DOHH2 (cell line): ENCODE measurements around the gene ZFHX3.

Source experiments
- H3F3A ChIP-seq: fragments of 200-600 bp; sonication (generic), shearing (Covaris generic); 2 replicates; pipeline ENCODE4 v1.6.0; 2016; ENCODE audit warnings: antibody characterized with exemption, mild to moderate bottlenecking; ENCODE audit not compliant: control insufficient read depth, insufficient read depth
- H3K27ac ChIP-seq: fragments of 200-600 bp; sonication (generic); 2 replicates; pipeline ENCODE4 v1.5.1; 2014; ENCODE audit warnings: low read depth, mild to moderate bottlenecking, low read length, moderate library complexity
- H3K27me3 ChIP-seq: fragments of 200-600 bp; sonication (generic); 2 replicates; pipeline ENCODE4 v1.6.1; 2014; ENCODE audit warnings: mild to moderate bottlenecking, low read length, mixed read lengths; ENCODE audit not compliant: control insufficient read depth
- H3K36me3 ChIP-seq: fragments of 200-600 bp; sonication (generic); 2 replicates; pipeline ENCODE4 v1.6.1; 2014; ENCODE audit warnings: mild to moderate bottlenecking, low read length, moderate library complexity, mixed read lengths; ENCODE audit not compliant: control insufficient read depth
- H3K4me1 ChIP-seq: fragments of 200-600 bp; sonication (generic); 2 replicates; pipeline ENCODE4 v1.6.1; 2014; ENCODE audit warnings: mild to moderate bottlenecking, low read length, mixed read lengths; ENCODE audit not compliant: control insufficient read depth
- H3K4me2 ChIP-seq: fragments of 200-600 bp; sonication (generic); 2 replicates; pipeline ENCODE4 v1.6.0; 2014; ENCODE audit warnings: mild to moderate bottlenecking, low read length, moderate library complexity
- H3K4me3 ChIP-seq: fragments of 200-600 bp; sonication (generic); 2 replicates; pipeline ENCODE4 v1.5.1; 2014; ENCODE audit warnings: mild to moderate bottlenecking, low read length, mixed read lengths
- H3K79me2 ChIP-seq: fragments of 200-600 bp; sonication (generic); 2 replicates; pipeline ENCODE4 v1.6.1; 2014; ENCODE audit warnings: mild to moderate bottlenecking, low read length, mixed read lengths; ENCODE audit not compliant: control insufficient read depth
- H3K9me2 ChIP-seq: fragments of 200-600 bp; sonication (generic); replicated peaks from 2 replicates; pipeline ENCODE4 v1.6.1; 2014; ENCODE audit warnings: mild to moderate bottlenecking, low read length, mixed read lengths; ENCODE audit not compliant: control insufficient read depth
- H3K9me3 ChIP-seq: fragments of 200-600 bp; sonication (generic); 2 replicates; pipeline ENCODE4 v1.6.1; 2014; ENCODE audit warnings: antibody characterized with exemption, low read length, mixed read lengths; ENCODE audit not compliant: control insufficient read depth, insufficient read depth
- H4K20me1 ChIP-seq: fragments of 200-600 bp; sonication (generic); 2 replicates; pipeline ENCODE4 v1.6.0; 2014; ENCODE audit warnings: low read depth, mild to moderate bottlenecking, antibody characterized with exemption, low read length, moderate library complexity; ENCODE audit not compliant: control insufficient read depth, insufficient read depth
- CTCF ChIP-seq: fragments of 200-600 bp; sonication (generic); IDR thresholded peaks from one replicate; pipeline ENCODE4 v1.5.1; 2014; ENCODE audit warnings: antibody characterized with exemption, mild to moderate bottlenecking, low read depth, low read length; ENCODE audit not compliant: poor library complexity, severe bottlenecking
- EZH2phosphoT487 ChIP-seq: fragments of 200-600 bp; sonication (generic); IDR thresholded peaks from 2 replicates; pipeline ENCODE4 v1.6.1; 2017; ENCODE audit warnings: borderline replicate concordance, mild to moderate bottlenecking, antibody characterized with exemption, low read length, moderate library complexity, mixed read lengths

ZFHX3 gene

GRCh38 chr16:72793017-72793416 lies 254.9 kb downstream of the ZFHX3 start:
- Histone ChIP-seq H3K4me1 (no peaks in the 10 kb centered on the region), H3K79me2 (no peaks in the 10 kb centered on the region), H3K4me3 (no peak overlapping the region), H4K20me1 (no peaks in the 10 kb centered on the region), H3K27me3 (no peaks in the 10 kb centered on the region), H3K36me3 (peaks cover 5% of the 10 kb centered on the region; the same call in 1 of the 2 replicates), H3K9me3 (no peaks in the 10 kb centered on the region), H3K9me2 (no peaks in the 10 kb centered on the region), H3F3A (no peaks in the 10 kb centered on the region), H3K27ac (no peak overlapping the region), H3K4me2 (no peak overlapping the region)
- no peak for TF ChIP-seq EZH2phosphoT487

- Histone ChIP-seq H4K20me1 (no peaks in the 10 kb centered on the region), H3K4me3 (no peak overlapping the region), H3F3A (no peaks in the 10 kb centered on the region), H3K79me2 (no peaks in the 10 kb centered on the region), H3K36me3 (no peaks in the 10 kb centered on the region; the same call in 1 of the 2 replicates), H3K27ac (no peak overlapping the region), H3K4me1 (no peaks in the 10 kb centered on the region), H3K4me2 (no peak overlapping the region), H3K9me2 (no peaks in the 10 kb centered on the region), H3K9me3 (no peaks in the 10 kb centered on the region), H3K27me3 (no peaks in the 10 kb centered on the region)
- TF ChIP-seq EZH2phosphoT487 = no peak
- no peak for TF ChIP-seq CTCF
Measured at GRCh38 chr16:72791786-72792185, 256.1 kb downstream of the ZFHX3 start.

- no peaks in the 10 kb centered on the region; the same call in 1 of the 2 replicates for H3K36me3 ChIP-seq
- no peak overlapping the region for H3K4me2 ChIP-seq
- no peaks in the 10 kb centered on the region for H3K9me2 ChIP-seq
- H3K27ac ChIP-seq = no peak overlapping the region
- no peaks in the 10 kb centered on the region for H3K4me1 ChIP-seq
- H3K4me3 ChIP-seq = no peak overlapping the region
- H3F3A ChIP-seq = no peaks in the 10 kb centered on the region
- no peaks in the 10 kb centered on the region for H4K20me1 ChIP-seq
- TF ChIP-seq EZH2phosphoT487 (no peak), CTCF (no peak)
- H3K9me3 ChIP-seq = no peaks in the 10 kb centered on the region
- H3K79me2 ChIP-seq = no peaks in the 10 kb centered on the region
- no peaks in the 10 kb centered on the region for H3K27me3 ChIP-seq
Measured at GRCh38 chr16:72789921-72790320, 258.0 kb downstream of the ZFHX3 start.

- H3K4me1 ChIP-seq = no peaks in the 10 kb centered on the region
- H3K36me3 ChIP-seq = no peaks in the 10 kb centered on the region; the same call in 1 of the 2 replicates
- no peak overlapping the region for H3K27ac ChIP-seq
- no peaks in the 10 kb centered on the region for H3F3A ChIP-seq
- H3K9me2 ChIP-seq = no peaks in the 10 kb centered on the region
- TF ChIP-seq EZH2phosphoT487 (no peak), CTCF (no peak)
- H3K27me3 ChIP-seq = no peaks in the 10 kb centered on the region
- H3K4me2 ChIP-seq = no peak overlapping the region
- H4K20me1 ChIP-seq = no peaks in the 10 kb centered on the region
- H3K9me3 ChIP-seq = no peaks in the 10 kb centered on the region
- H3K4me3 ChIP-seq = no peak overlapping the region
- no peaks in the 10 kb centered on the region for H3K79me2 ChIP-seq
Measured at GRCh38 chr16:72789465-72789864, 258.5 kb downstream of the ZFHX3 start.
